Retinal pigment epithelial cell (primary cell): ENCODE data around the gene ABCC8.

Source experiments
- DNase-seq: peaks from one replicate; pipeline ENCODE4 v3.0.0-alpha.2; 2010; ENCODE audit warnings: low read depth
- H3K4me3 ChIP-seq: 2 replicates; pipeline ENCODE4 v1.5.1; 2011; ENCODE audit warnings: mild to moderate bottlenecking, low read length, control low read depth, moderate library complexity
- TF ChIP-seq, protein P1 (sequence below): conservative IDR thresholded peaks from 2 replicates; pipeline ENCODE4 v1.5.1; 2011; ENCODE audit warnings: low read depth, low read length, control low read depth, inconsistent platforms

The ABCC8 gene

DNA sequence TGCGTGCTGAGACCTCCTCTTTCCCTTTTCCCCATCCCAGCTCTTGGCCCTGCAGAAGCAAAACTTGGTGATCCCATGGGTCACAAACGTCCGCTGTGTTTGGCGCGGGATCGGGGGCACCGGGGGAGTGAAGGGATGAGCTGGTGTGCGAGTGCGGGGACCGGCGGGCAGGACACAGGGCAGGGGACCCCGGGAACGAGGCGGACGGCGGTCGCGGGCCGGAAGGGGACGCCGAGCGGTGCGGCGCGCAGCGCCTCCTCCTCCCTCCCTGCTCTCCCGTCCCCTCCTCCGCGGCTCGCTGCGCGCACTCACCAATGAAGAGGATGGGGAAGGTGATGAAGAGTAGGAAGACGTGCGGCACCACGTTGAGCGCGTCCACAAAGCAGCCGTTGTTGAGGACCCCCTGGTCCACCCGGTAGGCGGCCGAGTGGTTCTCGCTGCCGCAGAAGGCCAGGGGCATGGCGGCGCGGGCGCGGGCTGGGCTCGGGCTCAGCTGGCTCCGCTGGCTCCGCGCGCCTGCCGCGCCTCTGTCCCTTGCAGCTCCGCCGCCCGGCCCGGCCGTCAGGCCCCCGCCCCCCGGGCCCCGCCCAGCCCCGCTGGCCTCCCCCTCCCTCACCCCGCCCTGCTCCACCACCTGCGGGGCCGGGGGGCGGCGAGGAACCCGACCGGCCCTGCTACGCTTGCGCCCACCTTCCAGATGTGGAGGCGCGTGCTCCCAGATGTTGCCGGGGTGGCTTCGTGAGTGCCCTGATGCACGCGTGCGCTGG, at the start of gene ABCC8:
ABCC8 (minus strand) TSS at position 529 of the 767 bp plus-strand sequence; CDS start at position 460, 69 bp downstream.
- no peak for DNase-seq
- no peak within 1 kb of the TSS for H3K4me3 ChIP-seq
- TF ChIP-seq, protein P1, sequence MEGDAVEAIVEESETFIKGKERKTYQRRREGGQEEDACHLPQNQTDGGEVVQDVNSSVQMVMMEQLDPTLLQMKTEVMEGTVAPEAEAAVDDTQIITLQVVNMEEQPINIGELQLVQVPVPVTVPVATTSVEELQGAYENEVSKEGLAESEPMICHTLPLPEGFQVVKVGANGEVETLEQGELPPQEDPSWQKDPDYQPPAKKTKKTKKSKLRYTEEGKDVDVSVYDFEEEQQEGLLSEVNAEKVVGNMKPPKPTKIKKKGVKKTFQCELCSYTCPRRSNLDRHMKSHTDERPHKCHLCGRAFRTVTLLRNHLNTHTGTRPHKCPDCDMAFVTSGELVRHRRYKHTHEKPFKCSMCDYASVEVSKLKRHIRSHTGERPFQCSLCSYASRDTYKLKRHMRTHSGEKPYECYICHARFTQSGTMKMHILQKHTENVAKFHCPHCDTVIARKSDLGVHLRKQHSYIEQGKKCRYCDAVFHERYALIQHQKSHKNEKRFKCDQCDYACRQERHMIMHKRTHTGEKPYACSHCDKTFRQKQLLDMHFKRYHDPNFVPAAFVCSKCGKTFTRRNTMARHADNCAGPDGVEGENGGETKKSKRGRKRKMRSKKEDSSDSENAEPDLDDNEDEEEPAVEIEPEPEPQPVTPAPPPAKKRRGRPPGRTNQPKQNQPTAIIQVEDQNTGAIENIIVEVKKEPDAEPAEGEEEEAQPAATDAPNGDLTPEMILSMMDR: no peak

DNA sequence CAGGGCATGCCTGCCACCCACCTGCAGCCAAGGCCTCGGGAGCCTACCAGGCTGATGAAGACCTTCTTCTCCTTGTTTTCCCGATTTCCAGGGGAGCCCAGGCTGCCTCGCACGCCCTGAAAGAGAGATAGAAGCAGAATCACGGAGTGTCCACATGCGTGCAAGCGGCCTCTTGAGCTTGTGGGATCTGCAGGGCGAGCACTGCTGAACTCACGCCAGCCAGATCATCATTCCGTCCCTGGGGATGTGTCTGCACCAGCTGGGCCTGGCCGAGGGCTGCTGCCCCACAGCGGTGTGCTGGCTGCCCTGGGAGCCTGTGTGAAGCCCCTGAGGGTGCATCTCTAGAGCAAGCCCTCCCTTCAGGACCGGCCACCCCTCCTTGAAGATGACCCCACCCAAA, 49.7 kb upstream of the ABCC8 start:
- TF ChIP-seq, protein P1: no peak
- no peak for DNase-seq
- H3K4me3 ChIP-seq: no peak overlapping the region

DNA sequence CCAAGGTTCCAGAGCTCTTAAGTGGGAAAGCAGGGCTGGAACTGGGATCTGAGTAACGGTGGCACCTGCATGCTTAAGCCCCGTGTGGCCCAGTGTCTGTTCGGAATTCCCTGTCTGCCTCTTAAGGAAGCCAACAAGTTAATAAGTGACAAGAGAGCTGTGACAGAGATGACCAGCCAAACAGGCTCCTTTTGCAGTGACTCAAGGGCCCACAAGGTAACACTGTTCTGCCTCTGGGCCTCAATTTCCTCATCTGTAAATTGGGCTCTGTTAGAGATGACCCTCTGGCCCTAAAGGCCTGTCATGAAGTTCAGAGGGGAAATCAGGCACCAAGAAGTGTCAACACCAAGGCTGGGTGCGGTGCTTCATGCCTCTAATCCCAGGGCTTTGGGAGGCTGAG, 48.9 kb upstream of the ABCC8 start:
- DNase-seq: no peak
- H3K4me3 ChIP-seq: no peak overlapping the region
- TF ChIP-seq, protein P1: no peak

DNA sequence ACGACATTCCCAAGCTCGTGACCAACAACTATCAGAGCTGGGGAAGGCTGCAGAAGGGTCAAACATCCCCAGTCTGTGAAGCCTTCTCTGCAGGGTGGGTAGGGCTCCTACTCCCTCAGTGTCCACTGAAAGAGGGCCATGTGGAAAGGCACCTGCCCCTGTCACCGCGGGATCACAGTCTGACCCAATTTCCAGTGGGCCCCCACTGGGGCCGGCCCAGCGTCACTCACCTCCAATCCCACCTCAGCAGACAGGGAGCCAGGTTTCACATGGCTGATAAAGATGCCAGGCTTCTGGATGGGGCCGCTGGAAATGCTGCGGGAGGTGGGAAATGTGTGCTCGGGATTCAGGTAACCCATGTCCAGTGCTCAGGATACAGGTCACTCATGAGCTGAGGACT, 47.6 kb upstream of the ABCC8 start:
- TF ChIP-seq, protein P1: no peak
- no peak for DNase-seq
- H3K4me3 ChIP-seq: no peak overlapping the region

DNA sequence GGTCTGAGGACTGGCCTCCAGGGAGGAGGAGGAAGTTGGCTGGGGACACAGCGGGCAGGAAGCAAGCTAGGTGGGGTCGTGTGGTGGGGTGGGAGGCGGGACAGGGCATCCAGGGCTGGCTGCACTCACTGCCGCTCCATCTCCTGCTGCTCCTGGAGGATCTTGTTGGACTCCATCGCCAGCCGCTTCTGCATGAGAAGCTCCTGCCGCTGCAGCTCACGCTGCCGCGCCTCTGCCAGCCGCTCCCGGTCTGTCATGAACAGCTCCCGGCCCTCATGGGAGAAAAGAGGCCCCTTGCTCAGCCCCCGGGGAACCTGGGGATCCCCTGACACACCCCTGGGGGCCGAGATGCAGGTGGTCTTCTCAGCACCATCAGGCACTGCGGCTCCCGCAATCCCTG, 46.0 kb upstream of the ABCC8 start:
- no peak for DNase-seq
- TF ChIP-seq, protein P1: no peak
- no peak overlapping the region for H3K4me3 ChIP-seq

DNA sequence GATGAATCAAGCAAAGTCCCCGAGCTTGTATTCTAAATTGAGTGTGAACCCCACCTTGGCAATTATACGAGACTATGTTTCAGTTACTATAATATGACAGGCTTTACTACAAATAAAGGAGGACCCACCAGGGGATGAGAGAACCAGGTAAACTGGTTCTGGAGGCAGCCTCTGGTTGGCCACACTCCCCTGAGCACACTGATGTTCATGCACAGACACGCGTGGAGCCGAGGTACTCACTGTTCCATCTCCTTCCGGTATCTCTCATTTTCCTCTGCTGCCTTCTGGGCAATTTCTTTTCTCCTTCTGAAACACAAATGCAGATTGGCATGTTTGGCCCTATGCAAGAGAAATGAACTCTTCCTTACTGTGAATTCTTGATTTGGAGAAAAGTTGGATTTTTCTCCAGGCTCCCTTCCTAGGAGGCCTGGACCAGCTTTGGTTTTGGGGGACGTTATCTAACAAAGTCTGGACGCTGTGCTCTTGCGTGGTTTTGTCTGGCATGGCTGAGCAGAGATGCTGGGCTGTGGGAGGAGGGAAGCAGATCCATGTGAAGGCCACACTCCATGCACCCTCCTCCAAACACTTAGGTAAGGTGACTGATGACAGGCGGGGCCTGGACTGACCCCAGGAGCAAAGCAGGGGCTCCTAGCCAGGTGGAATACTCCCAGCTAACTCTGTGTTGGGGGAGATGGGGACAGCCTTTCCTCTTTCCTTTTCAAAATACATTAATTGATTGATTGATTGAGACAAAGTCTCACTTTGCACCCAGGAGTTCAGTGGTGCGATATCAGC, 44.7 kb upstream of the ABCC8 start:
- DNase-seq: no peak

More for the DNA sequence above, 44.7 kb upstream of the ABCC8 start:
- H3K4me3 ChIP-seq: no peak overlapping the region
- TF ChIP-seq, protein P1: no peak
